Measurements from ENCODE around the gene CHD1.

DNA sequence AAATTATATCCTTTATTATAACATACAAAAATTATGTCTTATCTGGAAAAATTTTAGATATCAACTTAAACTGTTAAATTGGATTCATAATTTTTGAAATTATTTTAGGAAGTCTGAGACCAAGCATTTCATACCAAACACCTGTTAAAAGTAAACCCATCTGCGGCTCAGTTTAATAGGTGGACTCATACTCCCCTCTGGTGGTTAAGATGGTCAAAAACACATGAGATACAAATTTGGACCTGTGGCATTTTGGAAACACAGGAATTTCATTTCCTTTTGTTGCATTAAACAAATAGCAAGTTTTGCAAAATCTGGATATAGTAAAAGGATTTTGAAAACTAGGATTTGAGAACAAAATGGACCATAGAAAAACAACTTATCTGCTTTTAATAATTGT lies 101.6 kb downstream of the CHD1 start:
- TF ChIP-seq, protein P1, sequence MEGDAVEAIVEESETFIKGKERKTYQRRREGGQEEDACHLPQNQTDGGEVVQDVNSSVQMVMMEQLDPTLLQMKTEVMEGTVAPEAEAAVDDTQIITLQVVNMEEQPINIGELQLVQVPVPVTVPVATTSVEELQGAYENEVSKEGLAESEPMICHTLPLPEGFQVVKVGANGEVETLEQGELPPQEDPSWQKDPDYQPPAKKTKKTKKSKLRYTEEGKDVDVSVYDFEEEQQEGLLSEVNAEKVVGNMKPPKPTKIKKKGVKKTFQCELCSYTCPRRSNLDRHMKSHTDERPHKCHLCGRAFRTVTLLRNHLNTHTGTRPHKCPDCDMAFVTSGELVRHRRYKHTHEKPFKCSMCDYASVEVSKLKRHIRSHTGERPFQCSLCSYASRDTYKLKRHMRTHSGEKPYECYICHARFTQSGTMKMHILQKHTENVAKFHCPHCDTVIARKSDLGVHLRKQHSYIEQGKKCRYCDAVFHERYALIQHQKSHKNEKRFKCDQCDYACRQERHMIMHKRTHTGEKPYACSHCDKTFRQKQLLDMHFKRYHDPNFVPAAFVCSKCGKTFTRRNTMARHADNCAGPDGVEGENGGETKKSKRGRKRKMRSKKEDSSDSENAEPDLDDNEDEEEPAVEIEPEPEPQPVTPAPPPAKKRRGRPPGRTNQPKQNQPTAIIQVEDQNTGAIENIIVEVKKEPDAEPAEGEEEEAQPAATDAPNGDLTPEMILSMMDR (conservative IDR thresholded peaks at IDR 0.05 in 1 of 2, IDR thresholded peaks at IDR 0.05 in 1 of 2; ENCODE audit: extremely low read depth in 1 of 2, insufficient read depth in 1 of 2, low read depth in 1 of 2, low read length in 2 of 2), result peak; percentile 38 to 52
- no peak for TF ChIP-seq EZH2 (IDR thresholded peaks at IDR 0.05; ENCODE audit: borderline replicate concordance, low read length)
